Upper lobe of right lung (tissue), 1 donor: Measurements from ENCODE around the gene CCAR1. TPM values are rescaled to one million over a fixed set of nuclear protein-coding genes. Genes with fewer than 3 reads are reported as not detected.
"Not testable (repeated sequence)": the region's sequence is repeated elsewhere in the genome, so short reads cannot be mapped to it uniquely, and the experiment has no call there.

ENCODE experiments used
- ATAC-seq: fragments of 200-7000 bp; cut with Tn5 transposase; one replicate; pipeline ENCODE4 v1.9.1; 2020; ENCODE audit warnings: mild to moderate bottlenecking, moderate library complexity
- DNase-seq: peaks from one replicate; pipeline ENCODE4 v3.0.0-alpha.2; 2020
- H3K27ac ChIP-seq: fragments of 200-600 bp; one replicate; pipeline ENCODE4 v1.8.0; 2022
- H3K27me3 ChIP-seq: fragments of 200-600 bp; one replicate; pipeline ENCODE4 v1.8.0; 2022; ENCODE audit warnings: mild to moderate bottlenecking
- H3K36me3 ChIP-seq: fragments of 200-600 bp; one replicate; pipeline ENCODE4 v1.8.0; 2022
- H3K4me1 ChIP-seq: fragments of 200-600 bp; one replicate; pipeline ENCODE4 v1.8.0; 2022
- H3K4me3 ChIP-seq: fragments of 200-600 bp; one replicate; pipeline ENCODE4 v1.8.0; 2022; ENCODE audit warnings: mild to moderate bottlenecking
- H3K9me3 ChIP-seq: fragments of 200-600 bp; one replicate; pipeline ENCODE4 v1.8.0; 2022
- intact Hi-C: fragments of 100-400 bp; cut with DNase I; formaldehyde crosslinking; loops from one replicate; pipeline ENCODE4 v1.11.0; 2022
- total RNA-seq: library from RNA; stranded (reverse); fragmentation: NEBNext Ultra II Directional; extraction: Animal tissue kit (Norgen Biotek cat#: 25700); gene quantifications from one replicate; pipeline ENCODE4 v1.2.1, GENCODE V29; 2021
- TF ChIP-seq, protein P1 (sequence below): fragments of 200-600 bp; IDR thresholded peaks from one replicate; pipeline ENCODE4 v1.8.0; 2022; ENCODE audit warnings: antibody characterized with exemption
- donor health status: DM: no; HTN: yes; CAD: no; lungs with severe emphysema.

CCAR1 gene
- total RNA-seq, 1 donor from 2014 or later, result 45.8 TPM

DNA sequence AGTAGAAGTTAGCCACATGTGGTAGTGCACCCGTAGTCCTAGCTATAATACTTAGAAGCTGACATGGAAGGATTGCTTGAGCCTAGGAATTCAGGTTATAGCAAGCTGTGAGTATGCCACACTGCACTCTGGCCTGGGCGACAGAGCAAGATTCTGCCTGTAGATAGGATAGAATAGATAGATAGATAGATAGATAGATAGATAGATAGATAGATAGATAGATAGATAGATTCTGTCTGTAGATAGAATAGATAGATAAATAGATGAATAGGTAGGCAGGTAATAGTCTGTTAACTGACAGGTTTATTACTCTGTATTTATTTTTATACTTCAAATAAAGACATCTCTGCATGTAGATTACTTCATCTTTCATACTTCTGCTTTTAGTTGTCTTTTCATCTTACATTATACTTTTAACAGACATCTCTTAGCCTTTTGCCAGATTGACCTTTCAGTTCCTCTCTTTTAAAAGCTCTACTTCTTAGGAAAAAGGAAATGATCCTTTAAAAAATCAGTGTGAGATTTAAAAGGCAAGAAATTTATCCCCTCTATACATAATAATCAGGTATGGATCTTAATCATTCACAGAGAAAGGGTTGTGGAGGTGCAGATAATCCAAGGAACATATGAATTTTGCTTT, 31.8 kb downstream of the CCAR1 start:
- H3K36me3 ChIP-seq, result peaks cover 100% of the 10 kb centered on the region
- TF ChIP-seq, protein P1, sequence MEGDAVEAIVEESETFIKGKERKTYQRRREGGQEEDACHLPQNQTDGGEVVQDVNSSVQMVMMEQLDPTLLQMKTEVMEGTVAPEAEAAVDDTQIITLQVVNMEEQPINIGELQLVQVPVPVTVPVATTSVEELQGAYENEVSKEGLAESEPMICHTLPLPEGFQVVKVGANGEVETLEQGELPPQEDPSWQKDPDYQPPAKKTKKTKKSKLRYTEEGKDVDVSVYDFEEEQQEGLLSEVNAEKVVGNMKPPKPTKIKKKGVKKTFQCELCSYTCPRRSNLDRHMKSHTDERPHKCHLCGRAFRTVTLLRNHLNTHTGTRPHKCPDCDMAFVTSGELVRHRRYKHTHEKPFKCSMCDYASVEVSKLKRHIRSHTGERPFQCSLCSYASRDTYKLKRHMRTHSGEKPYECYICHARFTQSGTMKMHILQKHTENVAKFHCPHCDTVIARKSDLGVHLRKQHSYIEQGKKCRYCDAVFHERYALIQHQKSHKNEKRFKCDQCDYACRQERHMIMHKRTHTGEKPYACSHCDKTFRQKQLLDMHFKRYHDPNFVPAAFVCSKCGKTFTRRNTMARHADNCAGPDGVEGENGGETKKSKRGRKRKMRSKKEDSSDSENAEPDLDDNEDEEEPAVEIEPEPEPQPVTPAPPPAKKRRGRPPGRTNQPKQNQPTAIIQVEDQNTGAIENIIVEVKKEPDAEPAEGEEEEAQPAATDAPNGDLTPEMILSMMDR, result no peak
- no peak overlapping the region for H3K27ac ChIP-seq
- H3K4me3 ChIP-seq, result no peak overlapping the region
- no peak for ATAC-seq
- no peaks in the 10 kb centered on the region for H3K9me3 ChIP-seq
- no peak for DNase-seq
- no peaks in the 10 kb centered on the region for H3K27me3 ChIP-seq
- intact Hi-C loops, result no loop called here
- H3K4me1 ChIP-seq, result no peaks in the 10 kb centered on the region

DNA sequence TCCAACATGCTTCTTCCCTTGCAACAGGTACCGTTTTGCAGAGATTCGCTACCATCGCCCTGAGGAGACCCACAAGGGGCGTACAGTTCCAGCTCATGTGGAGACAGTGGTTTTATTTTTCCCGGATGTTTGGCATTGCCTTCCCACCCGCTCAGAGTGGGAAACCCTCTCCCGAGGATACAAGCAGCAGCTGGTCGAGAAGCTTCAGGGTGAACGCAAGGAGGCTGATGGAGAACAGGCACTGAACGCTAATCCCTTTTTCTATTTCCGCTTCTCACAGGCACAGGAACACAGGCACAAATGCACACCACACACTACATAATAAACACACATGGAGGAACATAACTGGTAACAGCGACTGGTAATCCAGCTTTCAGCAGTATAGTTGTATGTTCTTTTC, 35.2 kb downstream of the CCAR1 start:
- no peaks in the 10 kb centered on the region for H3K9me3 ChIP-seq
- H3K4me3 ChIP-seq, result no peak overlapping the region
- intact Hi-C loops, result no loop called here
- no peak for DNase-seq
- peaks cover 100% of the 10 kb centered on the region for H3K36me3 ChIP-seq
- TF ChIP-seq, protein P1, result no peak
- H3K4me1 ChIP-seq, result no peaks in the 10 kb centered on the region
- no peak for ATAC-seq
- no peaks in the 10 kb centered on the region for H3K27me3 ChIP-seq
- H3K27ac ChIP-seq, result no peak overlapping the region

DNA sequence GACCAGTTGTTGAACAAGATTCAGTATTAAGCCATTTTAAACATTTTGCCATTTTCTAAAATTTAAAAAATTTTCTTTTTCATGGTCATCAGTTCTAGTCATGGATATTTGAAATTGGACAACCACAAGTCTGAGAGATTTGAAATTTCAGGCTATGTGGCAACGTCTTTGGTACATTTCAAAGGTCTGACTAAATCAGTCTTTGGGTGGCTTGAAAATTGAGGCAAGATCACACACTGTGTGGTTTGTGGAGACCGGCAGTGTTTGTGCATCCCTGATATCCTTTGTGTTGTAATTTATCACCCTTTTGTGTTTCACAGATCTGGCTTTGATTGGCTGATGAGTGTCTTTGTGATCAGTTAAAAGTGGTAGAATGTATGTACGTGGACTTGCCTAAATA, 35.7 kb downstream of the CCAR1 start:
- H3K4me3 ChIP-seq, result no peak overlapping the region
- no peaks in the 10 kb centered on the region for H3K27me3 ChIP-seq
- H3K27ac ChIP-seq, result no peak overlapping the region
- intact Hi-C loops, result no loop called here
- TF ChIP-seq, protein P1, result no peak
- peaks cover 100% of the 10 kb centered on the region for H3K36me3 ChIP-seq
- H3K4me1 ChIP-seq, result no peaks in the 10 kb centered on the region
- H3K9me3 ChIP-seq, result no peaks in the 10 kb centered on the region
- DNase-seq (no peak), ATAC-seq (no peak)

DNA sequence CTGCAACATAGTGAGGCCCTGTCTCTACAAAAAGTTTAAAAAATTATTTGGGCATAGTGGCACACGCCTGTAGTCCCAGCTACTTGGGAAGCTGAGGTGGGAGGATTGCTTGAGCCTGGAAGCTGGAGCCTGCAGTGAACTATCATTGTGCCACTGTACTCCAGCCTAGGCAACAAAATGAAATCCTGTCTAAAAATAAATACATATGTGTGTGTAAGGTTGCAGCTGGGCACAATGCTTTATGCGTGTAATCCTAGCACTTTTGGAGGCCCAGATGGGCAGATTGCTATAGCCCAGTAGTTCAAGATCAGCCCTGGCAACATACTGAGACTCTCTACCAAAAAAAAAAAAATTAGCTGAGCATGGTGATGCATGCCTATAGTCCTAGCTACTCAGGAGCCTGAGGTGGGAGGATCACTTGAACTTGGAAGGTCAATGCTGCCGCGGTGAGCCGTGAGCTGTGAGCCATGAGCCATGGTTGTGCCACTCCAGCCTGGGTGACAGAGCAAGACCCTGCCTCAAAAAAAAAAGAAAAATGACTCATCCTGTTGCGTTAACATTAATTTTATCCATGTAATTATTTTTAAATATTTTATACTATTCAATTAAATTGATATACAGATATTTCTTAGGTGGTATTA, 38.3 kb downstream of the CCAR1 start:
- ATAC-seq, result no peak
- peaks cover 98% of the 10 kb centered on the region for H3K36me3 ChIP-seq
- intact Hi-C loops, result no loop called here

DNA sequence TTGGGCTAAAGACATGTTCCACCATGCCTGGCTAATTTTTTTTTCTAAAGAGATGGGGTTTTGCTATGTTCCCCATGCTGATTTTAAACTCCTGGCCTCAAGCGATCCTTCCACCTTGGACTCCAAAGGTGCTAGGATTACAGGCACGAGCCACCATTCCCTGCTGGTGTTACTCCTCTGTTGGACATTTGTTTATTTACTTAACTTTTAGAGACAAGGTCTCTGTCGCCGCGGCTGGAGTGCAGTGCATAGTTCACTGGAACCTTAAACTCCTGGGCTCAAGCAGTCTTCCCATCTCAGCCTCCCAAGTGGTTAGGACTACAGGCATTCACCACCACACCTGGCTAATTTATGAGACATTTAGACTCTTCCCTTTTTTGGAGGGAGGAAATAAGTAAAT, 38.9 kb downstream of the CCAR1 start:
- TF ChIP-seq, protein P1, result no peak

More for the DNA sequence above, 38.3 kb downstream of the CCAR1 start:
- H3K4me3 ChIP-seq, result no peak overlapping the region
- no peak for DNase-seq
- H3K9me3 ChIP-seq, result no peaks in the 10 kb centered on the region
- no peak overlapping the region for H3K27ac ChIP-seq
- H3K4me1 ChIP-seq, result no peaks in the 10 kb centered on the region
- TF ChIP-seq, protein P1, result no peak
- H3K27me3 ChIP-seq, result no peaks in the 10 kb centered on the region

GRCh38 chr10:68767407-68767806, 46.4 kb downstream of the CCAR1 start:
- not testable (repeated sequence) for H3K27me3 ChIP-seq, DNase-seq, ATAC-seq, H3K27ac ChIP-seq, H3K4me1 ChIP-seq, H3K9me3 ChIP-seq, H3K4me3 ChIP-seq
- intact Hi-C loops, result loop anchor here (10.0 kb wide), 1 partner anchor 197 kb away; no protein-coding TSS in a partner anchor
- peaks cover 98% of the 10 kb centered on the region for H3K36me3 ChIP-seq

More for the DNA sequence above, 38.9 kb downstream of the CCAR1 start:
- ATAC-seq (no peak), DNase-seq (no peak)
- Histone ChIP-seq H3K4me3 (no peak overlapping the region), H3K27me3 (no peaks in the 10 kb centered on the region), H3K36me3 (peaks cover 98% of the 10 kb centered on the region), H3K9me3 (no peaks in the 10 kb centered on the region), H3K4me1 (no peaks in the 10 kb centered on the region), H3K27ac (no peak overlapping the region)
- intact Hi-C loops, result loop anchor here (10.0 kb wide), 1 partner anchor 205 kb away; no protein-coding TSS in a partner anchor
